Subcutaneous adipose tissue (tissue), 4 donors: ENCODE data around the gene BTG2. TPM values are rescaled to one million over a fixed set of nuclear protein-coding genes. Genes with fewer than 3 reads are reported as not detected.

Source experiments
- CTCF ChIP-seq: fragments of 450-650 bp; IDR thresholded peaks from one replicate; pipeline ENCODE4 v1.5.1; 2016; ENCODE audit warnings: low read depth, mild to moderate bottlenecking, control low read depth, antibody characterized with exemption, moderate library complexity
- total RNA-seq, 4 donors: library from RNA; depleted of rRNA; stranded (reverse); fragments of >200 nt; gene quantifications; one replicate each; pipeline ENCODE4 v1.1.0, GENCODE V29; 2016

Gene BTG2
- total RNA-seq, 4 donors from 2014 or later: 68.5 to 121 (median 80.4) TPM

DNA sequence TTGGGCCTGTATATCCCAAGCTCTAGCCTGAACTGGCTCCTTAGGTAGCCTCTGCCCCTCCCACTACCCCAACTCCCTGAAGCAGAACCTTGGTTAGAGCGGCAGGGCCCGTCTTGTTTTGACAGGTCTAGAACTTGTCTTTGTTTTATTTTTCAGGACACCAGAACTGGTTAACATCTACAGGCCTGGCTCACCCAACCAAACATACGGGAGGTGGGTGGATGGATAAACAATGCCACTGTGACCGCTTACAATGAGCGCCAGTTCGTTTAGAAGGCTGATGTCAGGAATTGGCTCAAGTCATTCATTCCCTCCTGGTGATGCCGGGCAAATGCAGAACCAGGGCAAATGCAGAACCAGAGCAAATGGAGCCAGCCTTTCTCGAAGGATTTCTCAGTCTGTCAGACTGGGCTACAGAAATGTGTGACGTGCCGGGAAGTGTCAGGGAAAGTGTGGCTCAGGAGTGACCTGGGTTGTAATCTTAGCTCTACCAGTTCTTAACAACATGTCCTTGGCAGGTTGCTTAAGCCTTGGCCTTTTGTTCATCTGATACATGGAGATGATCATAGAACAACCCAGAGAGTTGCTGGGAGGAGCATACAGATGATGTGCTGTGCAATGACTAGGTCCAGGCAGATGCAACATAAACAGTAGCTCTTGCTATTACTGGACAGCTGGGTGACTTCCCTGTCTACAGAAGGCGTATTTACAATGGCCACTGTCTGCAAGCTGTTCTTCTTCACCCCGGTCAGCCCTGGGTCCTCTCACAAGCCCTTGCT lies 30.5 kb upstream of the BTG2 start:
- TF ChIP-seq CTCF: no peak

DNA sequence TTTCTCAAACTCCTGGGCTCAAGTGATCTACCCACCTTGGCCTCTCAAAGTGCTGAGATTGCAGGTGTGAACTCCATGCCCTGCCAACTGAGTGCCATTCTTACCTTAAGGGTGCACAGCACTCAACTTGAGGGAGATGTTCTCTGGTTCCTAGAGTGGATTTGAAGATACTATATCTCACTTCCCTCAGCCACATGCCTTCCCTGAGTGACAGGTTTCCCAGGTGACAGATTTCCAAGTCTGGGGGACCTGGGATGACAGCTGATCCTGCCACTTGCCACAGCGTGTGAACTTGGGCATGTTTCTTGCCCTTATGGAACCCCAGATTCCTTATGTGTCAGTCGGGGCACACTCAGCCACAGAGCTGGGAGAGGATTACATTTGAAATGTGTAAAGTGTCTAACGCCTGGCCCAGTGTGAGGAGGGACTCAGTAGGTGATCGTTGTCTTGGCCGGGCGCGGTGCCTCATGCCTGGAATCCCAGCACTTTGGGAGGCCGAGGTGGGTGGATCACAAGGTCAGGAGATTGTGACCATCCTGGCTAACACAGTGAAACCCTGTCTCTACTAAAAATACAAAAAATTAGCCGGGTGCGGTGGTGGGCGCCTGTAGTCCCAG lies 29.6 kb upstream of the BTG2 start:
- TF ChIP-seq CTCF: no peak

- no peak for TF ChIP-seq CTCF
Observed at GRCh38 chr1:203276408-203276807, 28.9 kb upstream of the BTG2 start.

DNA sequence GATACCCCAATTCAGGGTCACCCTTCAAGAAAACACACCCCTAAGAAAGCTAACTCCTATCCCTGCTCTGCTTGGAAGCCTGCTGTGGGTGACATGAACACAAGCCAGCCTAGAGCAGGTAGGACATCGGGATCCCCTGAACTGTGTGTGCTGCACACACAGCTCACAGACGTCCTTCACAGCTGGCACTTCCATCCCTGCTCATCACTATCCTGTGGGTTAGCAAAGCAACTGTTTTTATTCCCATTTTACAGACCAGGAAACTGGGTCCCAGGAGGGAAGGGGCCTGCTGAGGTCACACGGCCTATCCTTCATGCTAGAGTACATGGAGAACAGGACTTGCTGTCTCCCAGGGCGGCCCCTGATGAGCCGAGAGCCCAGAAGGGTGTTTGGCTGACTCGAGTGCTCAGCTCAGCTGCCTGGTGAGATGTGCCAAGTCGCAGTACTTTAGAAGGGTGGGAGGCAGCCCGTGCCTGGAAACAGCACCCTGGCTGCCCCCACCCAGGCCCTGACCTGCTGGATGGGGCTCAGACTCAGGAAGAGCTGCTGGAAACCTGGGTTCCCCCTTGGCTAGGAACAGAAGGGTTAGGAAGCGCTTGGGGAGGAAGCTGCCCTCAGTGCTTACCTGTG lies 28.3 kb upstream of the BTG2 start:
- TF ChIP-seq CTCF: no peak

DNA sequence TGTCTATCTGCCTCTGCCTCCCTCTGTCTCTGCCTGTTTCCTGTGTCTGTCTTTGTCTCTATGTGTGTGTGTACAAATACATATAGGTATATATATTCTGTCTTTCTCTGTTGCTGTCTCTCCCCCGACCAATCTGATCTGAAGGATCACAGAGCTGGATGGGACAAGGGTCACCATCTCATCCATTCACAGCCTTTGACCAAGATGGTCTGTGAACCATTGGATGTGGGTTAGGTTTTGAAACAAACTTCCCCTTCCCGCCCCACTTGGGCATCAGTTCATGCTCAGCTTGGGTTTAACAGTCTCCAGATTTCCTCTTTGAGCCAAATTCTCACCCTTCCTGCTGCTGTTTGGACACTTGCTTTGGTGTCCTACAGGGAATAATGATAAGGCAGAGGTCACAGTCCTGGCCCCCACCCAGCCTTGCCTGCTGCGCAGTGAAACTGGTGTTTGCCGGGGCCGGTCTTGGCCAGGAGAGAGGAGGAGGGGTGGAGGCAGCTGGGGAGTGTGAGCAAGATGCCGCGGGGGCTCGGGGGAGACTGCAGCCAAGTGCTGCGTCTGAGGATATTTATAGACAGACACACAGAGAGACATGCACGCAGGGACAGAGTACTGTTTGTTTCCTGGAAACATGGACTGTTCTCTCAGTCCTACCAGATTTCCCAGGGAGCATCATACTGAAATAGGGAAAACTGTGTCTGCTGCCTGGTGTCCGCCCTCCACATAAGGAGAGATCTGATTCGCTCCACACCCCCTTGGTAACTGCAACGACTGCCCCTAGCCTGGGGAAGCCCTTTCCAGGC lies 27.0 kb upstream of the BTG2 start:
- TF ChIP-seq CTCF: no peak

DNA sequence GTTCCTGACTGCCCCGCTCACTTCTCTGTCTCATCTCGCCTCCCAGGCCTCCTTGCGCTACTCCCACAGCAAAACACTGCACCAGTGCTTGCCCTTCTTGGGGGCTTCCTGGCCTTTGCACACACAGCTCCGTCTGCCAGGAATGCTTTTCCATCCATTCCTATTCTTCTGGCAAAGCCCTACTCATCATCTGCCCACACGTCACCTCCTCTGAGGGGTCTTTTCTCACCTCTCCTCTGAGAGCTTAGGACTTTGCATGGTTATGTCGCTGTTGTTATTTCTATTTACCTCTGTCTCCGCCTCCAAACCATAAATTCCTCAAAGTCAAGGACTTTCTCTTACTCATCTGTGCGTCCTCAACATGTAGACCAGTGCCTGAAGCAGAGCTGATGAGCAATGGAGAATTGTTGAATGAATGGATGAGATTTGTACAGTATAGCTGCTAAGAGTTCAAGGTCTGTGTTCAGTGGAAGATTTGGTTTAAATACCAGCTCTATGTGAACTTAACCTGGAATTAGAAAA lies 26.4 kb upstream of the BTG2 start:
- no peak for TF ChIP-seq CTCF
